ENCODE measurements around the gene NRG4. TPM values are rescaled to one million over a fixed set of nuclear protein-coding genes. Genes with fewer than 3 reads are reported as not detected.
A peak's percentile ranks its signal among the peaks of the same experiment; 100 is the strongest.

NRG4 gene
- total RNA-seq, 1 donor from 2014 or later = 8.7 TPM

DNA sequence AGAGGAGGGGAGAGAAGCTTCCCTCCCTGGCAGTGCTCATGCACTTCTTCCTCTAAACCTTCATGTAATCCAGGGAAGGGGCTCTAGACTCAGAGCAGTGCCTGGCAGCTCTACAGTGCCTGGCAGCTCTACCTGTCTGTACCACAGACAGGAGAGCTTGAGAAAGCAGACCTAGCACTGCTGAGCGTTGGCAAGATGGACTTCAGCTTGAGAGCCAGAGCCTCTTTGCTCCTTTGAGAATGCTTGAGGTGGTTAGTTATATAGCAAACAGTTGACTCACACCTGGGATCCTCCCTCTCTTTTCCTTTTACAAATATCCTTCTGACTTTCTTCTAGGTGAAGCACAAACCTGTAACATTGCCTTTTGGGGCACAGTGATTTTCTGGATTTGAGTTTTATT lies 87.6 kb downstream of the NRG4 start:
- no peak overlapping the region for H3K4me3 Mint-ChIP-seq
- H3K9me3 Mint-ChIP-seq = no peaks in the 10 kb centered on the region
- peaks cover 9% of the 10 kb centered on the region for H3K4me1 Mint-ChIP-seq
- peaks cover 17% of the 10 kb centered on the region for H3K36me3 Mint-ChIP-seq
- no peaks in the 10 kb centered on the region for H3K27me3 Mint-ChIP-seq (ENCODE audit: low read depth)
- TF ChIP-seq, protein P1, sequence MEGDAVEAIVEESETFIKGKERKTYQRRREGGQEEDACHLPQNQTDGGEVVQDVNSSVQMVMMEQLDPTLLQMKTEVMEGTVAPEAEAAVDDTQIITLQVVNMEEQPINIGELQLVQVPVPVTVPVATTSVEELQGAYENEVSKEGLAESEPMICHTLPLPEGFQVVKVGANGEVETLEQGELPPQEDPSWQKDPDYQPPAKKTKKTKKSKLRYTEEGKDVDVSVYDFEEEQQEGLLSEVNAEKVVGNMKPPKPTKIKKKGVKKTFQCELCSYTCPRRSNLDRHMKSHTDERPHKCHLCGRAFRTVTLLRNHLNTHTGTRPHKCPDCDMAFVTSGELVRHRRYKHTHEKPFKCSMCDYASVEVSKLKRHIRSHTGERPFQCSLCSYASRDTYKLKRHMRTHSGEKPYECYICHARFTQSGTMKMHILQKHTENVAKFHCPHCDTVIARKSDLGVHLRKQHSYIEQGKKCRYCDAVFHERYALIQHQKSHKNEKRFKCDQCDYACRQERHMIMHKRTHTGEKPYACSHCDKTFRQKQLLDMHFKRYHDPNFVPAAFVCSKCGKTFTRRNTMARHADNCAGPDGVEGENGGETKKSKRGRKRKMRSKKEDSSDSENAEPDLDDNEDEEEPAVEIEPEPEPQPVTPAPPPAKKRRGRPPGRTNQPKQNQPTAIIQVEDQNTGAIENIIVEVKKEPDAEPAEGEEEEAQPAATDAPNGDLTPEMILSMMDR (IDR thresholded peaks at IDR 0.05; ENCODE audit: unreplicated experiment) = no peak
- no peak overlapping the region for H3K27ac Mint-ChIP-seq
- no peak for DNase-seq (ENCODE audit: low spot score in 2 of 2, unreplicated experiment in 2 of 2)

DNA sequence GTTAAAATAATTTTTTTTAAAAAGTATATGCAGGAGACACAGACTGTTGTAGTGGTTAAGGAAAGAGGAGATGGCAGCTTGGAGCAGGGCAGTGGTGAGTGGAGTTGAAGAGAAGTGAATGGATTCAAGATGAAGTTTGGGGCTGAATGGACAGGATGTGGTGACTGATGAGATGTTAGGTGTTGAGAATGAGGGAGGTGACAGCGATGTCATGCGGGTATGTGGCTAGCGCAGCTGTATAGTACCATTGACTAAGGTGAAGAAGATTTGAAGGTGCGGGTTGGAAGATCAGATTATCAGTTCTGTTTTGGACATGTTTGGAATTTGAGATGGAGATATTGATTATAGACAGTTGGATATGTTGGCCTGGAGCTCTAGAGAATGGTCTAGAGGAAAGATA lies 88.5 kb downstream of the NRG4 start:
- Mint-ChIP-seq H3K27me3 (ENCODE audit: low read depth) (no peaks in the 10 kb centered on the region), H3K4me3 (no peak overlapping the region), H3K36me3 (peaks cover 17% of the 10 kb centered on the region), H3K27ac (no peak overlapping the region), H3K9me3 (no peaks in the 10 kb centered on the region), H3K4me1 (peaks cover 9% of the 10 kb centered on the region)
- no peak for DNase-seq (ENCODE audit: low spot score in 2 of 2, unreplicated experiment in 2 of 2)
- TF ChIP-seq, protein P1 (IDR thresholded peaks at IDR 0.05; ENCODE audit: unreplicated experiment) = no peak

DNA sequence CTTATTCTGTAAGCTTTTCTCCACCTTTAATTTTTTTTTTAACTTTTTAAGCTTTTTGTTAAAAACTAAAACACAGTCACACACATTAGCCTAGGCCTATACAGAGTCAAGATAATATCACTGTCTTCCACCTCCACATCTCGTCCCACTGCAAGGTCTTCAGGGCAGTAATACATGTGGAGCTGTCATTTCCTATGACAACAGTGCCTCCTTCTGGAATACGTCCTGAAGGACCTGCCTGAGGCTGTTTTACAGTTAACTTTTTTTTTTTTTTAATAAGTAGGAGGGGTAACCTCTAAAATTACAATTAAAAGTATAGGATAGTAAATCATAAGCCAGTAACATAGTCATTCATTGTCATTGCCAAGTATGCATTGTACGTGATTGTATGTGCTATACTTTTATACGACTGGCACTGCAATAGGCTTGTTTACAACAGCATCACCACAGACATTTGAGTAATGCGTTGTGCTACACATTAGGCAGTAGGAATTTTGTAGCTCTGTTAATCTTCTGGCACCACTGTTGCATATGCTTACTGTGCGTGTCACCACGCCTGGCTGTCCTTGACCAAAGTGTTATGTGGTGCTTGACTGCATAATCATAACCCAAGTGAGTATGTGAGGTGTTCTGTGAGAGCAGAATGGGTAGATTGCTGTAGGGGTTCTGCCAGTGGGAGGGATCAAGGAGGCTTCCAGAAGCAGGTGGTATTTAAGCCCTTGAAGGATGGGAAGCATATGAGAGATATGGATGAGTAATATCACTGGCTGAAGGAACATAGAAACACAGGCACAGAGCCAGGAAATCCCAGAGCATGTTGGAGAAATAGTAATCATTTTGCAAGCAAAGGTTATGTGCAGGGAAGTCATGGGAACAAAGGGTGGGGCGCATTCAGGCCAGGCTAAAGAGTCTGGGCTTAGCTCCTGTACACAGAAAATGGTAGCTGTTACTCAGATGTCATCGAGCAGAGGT lies 90.2 kb downstream of the NRG4 start:
- no peaks in the 10 kb centered on the region for H3K9me3 Mint-ChIP-seq
- TF ChIP-seq, protein P1 (IDR thresholded peaks at IDR 0.05; ENCODE audit: unreplicated experiment) = peak; percentile 31
- H3K27me3 Mint-ChIP-seq (ENCODE audit: low read depth) = no peaks in the 10 kb centered on the region
- no peak overlapping the region for H3K4me3 Mint-ChIP-seq
- no peak for DNase-seq (ENCODE audit: low spot score in 2 of 2, unreplicated experiment in 2 of 2)
- H3K4me1 Mint-ChIP-seq = peaks cover 9% of the 10 kb centered on the region
- peak overlapping the region; percentile 14 for H3K27ac Mint-ChIP-seq
- peaks cover 15% of the 10 kb centered on the region for H3K36me3 Mint-ChIP-seq

DNA sequence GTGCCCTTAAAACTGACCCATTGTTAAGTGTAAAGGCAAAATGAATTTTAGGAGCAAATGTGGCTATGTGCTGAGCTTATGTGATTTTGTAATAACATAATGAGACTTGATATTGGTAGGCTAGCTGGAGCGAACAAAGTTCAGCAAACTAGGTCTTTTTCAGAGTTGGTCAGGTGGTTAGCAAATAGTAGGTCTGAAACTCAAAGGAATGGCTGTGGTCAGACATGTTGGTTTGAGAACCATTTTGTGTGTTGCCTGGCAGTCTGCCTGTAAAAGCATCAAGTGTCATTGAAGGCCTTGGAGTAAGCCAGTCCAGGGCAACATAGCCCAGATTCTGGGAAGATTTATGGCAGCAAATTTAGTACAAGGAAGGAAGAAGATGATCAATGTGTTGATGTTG lies 92.1 kb downstream of the NRG4 start:
- TF ChIP-seq, protein P1 (IDR thresholded peaks at IDR 0.05; ENCODE audit: unreplicated experiment) = no peak
- Mint-ChIP-seq H3K27ac (no peak overlapping the region), H3K9me3 (no peaks in the 10 kb centered on the region), H3K4me1 (peaks cover 8% of the 10 kb centered on the region), H3K4me3 (no peak overlapping the region), H3K36me3 (peaks cover 9% of the 10 kb centered on the region), H3K27me3 (ENCODE audit: low read depth) (no peaks in the 10 kb centered on the region)
- no peak for DNase-seq (ENCODE audit: low spot score in 2 of 2, unreplicated experiment in 2 of 2)

DNA sequence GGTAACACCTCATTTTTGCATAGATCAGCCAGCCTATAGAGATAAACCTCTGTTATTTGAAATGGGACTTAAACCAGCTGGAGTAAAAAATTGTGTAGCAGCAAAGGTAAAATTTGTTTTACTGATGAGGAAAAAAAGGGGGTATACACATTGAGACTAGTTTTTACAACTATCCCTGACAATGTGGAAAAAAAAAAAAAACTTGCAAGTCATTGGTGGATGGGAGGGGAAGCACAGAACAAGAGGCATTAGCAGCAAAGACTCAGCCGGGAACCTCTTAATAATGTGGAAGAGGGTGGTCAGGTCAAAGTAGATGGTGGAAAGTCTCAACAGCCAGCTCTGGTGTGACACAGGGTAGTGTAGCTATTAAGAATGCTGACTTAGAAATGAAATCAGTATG lies 94.1 kb downstream of the NRG4 start:
- H3K4me3 Mint-ChIP-seq = no peak overlapping the region
- DNase-seq (ENCODE audit: low spot score in 2 of 2, unreplicated experiment in 2 of 2) = no peak
- no peak overlapping the region for H3K27ac Mint-ChIP-seq
- H3K4me1 Mint-ChIP-seq = peaks cover 8% of the 10 kb centered on the region
- H3K27me3 Mint-ChIP-seq (ENCODE audit: low read depth) = no peaks in the 10 kb centered on the region
- peaks cover 14% of the 10 kb centered on the region for H3K36me3 Mint-ChIP-seq
- TF ChIP-seq, protein P1 (IDR thresholded peaks at IDR 0.05; ENCODE audit: unreplicated experiment) = no peak
- no peaks in the 10 kb centered on the region for H3K9me3 Mint-ChIP-seq
